Measurements from ENCODE around the gene HSF4. TPM values are rescaled to one million over a fixed set of nuclear protein-coding genes. Genes with fewer than 3 reads are reported as not detected.

The HSF4 gene
- total and polyA plus RNA-seq, 3 experiments from 2014 or later, result 11.6 to 13.3 TPM; not detected in 1

DNA sequence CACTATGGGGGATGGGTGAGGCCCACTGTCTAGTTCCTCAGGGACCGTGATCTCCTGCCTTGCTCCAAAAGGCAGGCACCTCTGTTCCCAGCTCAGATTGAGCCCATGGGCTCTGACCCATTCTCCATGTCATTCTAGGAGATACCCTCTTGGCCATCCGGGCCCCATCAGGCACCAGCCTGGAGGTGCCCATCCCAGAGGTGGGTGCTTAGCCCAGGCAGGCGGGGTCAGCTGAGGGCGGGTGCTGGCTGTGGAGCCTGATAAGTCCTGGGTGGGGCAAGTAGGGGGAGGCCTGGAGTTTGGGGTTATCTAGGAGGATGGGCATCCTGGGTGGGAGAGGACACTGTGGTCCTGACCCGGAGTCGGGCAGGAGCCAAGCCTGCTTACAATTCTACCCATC lies 29.7 kb downstream of the HSF4 start:
- H3K4me3 Mint-ChIP-seq, result peak overlapping the region; percentile 44 to 95 (median 90)
- Histone ChIP-seq H3K27me3 (ENCODE audit: insufficient read depth, low read length, poor library complexity, severe bottlenecking) (no peaks in the 10 kb centered on the region), H3K4me1 (ENCODE audit: insufficient read depth, low read length) (peaks cover 24% of the 10 kb centered on the region), H3K4me3 (ENCODE audit: low read length) (no peak overlapping the region), H3K36me3 (ENCODE audit: insufficient read depth, low read length) (peaks cover 42% of the 10 kb centered on the region), H3K9me3 (ENCODE audit: low read length) (no peaks in the 10 kb centered on the region), H3K27ac (ENCODE audit: low read depth, low read length) (no peak overlapping the region)
- no peak for DNase-seq
- ChIA-PET CTCF (interaction anchor here (1.3 to 1.9 kb wide), 3 partner anchors 9 to 53 kb away, joined by 3 to 8 read pairs (median 6); partner anchors contain the start of gene FHOD1), POLR2A (no interaction called here)
- no peaks in the 10 kb centered on the region for H3K27me3 Mint-ChIP-seq
- H3K9me3 Mint-ChIP-seq, result no peaks in the 10 kb centered on the region
- peaks cover 8 to 60% (median 11%) of the 10 kb centered on the region in 3 donors for H3K36me3 Mint-ChIP-seq
- H3K27ac Mint-ChIP-seq, result peak overlapping the region in 6 of 8 donors; percentile 79 to 96 (median 92)
- H3K4me1 Mint-ChIP-seq, result peaks cover 34 to 62% (median 52%) of the 10 kb centered on the region in 3 donors

DNA sequence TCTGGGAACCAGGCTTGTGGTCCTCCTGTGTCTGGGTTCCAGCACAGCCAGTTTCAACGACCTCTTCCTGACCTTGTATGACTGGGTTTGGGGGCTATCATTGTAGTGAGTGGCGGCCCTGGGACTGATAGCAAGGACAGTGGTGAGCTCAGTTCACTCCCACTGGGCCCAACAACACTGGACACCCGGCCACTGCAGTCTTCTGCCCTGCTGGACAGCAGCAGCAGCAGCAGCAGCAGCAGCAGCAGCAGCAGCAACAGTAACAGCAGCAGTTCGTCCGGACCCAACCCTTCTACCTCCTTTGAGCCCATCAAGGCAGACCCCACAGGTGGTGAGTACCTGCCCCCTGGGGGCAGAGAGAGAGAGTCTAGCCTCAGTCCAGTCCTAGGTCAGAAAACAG lies 31.1 kb downstream of the HSF4 start:
- POLR2A ChIA-PET, result no interaction called here
- H3K27ac Mint-ChIP-seq, result peak overlapping the region in 4 of 8 donors; percentile 23 to 91 (median 72)
- peaks cover 8 to 71% (median 11%) of the 10 kb centered on the region in 3 donors for H3K36me3 Mint-ChIP-seq

DNA sequence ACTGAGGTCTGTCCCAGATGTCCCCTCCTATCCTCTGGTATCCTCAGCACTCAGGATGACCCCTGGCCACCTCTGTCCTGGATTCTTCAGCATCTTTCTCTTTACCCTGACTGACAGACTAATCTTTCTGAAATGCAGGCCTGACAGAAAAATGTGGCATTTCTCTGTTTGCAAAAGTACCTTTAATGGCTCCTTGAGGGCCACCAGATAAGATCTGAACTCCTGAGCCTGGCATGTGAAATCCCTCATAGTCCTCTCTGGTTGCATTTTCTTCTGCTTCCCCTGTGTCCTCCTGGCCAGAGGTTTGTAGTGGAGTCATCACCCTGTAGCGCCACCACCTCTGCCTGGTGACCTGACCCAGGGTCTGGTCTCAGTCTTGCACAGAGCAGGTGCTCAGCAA lies 32.3 kb downstream of the HSF4 start:
- H3K4me3 Mint-ChIP-seq, result peak overlapping the region in 1 of 7 donors; percentile 49
- no peaks in the 10 kb centered on the region for H3K27me3 ChIP-seq (ENCODE audit: insufficient read depth, low read length, poor library complexity, severe bottlenecking)
- H3K9me3 ChIP-seq (ENCODE audit: low read length), result no peaks in the 10 kb centered on the region
- no peak overlapping the region for H3K27ac ChIP-seq (ENCODE audit: low read depth, low read length)
- ChIA-PET POLR2A (no interaction called here), CTCF (interaction anchor here (1.5 kb wide), 2 partner anchors 8 to 12 kb away, joined by 3 to 5 read pairs; no protein-coding TSS in a partner anchor)
- peaks cover 8 to 80% (median 11%) of the 10 kb centered on the region in 3 donors for H3K36me3 Mint-ChIP-seq
- peaks cover 27 to 55% (median 45%) of the 10 kb centered on the region in 3 donors for H3K4me1 Mint-ChIP-seq
- peak overlapping the region in 2 of 8 donors; percentile 29 to 70 for H3K27ac Mint-ChIP-seq
- DNase-seq, result no peak
- H3K4me1 ChIP-seq (ENCODE audit: insufficient read depth, low read length), result peaks cover 16% of the 10 kb centered on the region
- H3K36me3 ChIP-seq (ENCODE audit: insufficient read depth, low read length), result peaks cover 42% of the 10 kb centered on the region
- H3K27me3 Mint-ChIP-seq, result no peaks in the 10 kb centered on the region
- no peaks in the 10 kb centered on the region for H3K9me3 Mint-ChIP-seq
- no peak overlapping the region for H3K4me3 ChIP-seq (ENCODE audit: low read length)

More for the DNA sequence above, 31.1 kb downstream of the HSF4 start:
- H3K4me3 ChIP-seq (ENCODE audit: low read length), result no peak overlapping the region
- no peaks in the 10 kb centered on the region for H3K27me3 Mint-ChIP-seq
- DNase-seq, result no peak
- H3K4me3 Mint-ChIP-seq, result no peak overlapping the region
- no peak overlapping the region for H3K27ac ChIP-seq (ENCODE audit: low read depth, low read length)
- CTCF ChIA-PET, result no interaction called here
- H3K4me1 Mint-ChIP-seq, result peaks cover 34 to 62% (median 52%) of the 10 kb centered on the region in 3 donors
- no peaks in the 10 kb centered on the region for H3K27me3 ChIP-seq (ENCODE audit: insufficient read depth, low read length, poor library complexity, severe bottlenecking)
- no peaks in the 10 kb centered on the region for H3K9me3 ChIP-seq (ENCODE audit: low read length)
- H3K36me3 ChIP-seq (ENCODE audit: insufficient read depth, low read length), result peaks cover 42% of the 10 kb centered on the region
- H3K4me1 ChIP-seq (ENCODE audit: insufficient read depth, low read length), result peaks cover 24% of the 10 kb centered on the region
- H3K9me3 Mint-ChIP-seq, result no peaks in the 10 kb centered on the region

DNA sequence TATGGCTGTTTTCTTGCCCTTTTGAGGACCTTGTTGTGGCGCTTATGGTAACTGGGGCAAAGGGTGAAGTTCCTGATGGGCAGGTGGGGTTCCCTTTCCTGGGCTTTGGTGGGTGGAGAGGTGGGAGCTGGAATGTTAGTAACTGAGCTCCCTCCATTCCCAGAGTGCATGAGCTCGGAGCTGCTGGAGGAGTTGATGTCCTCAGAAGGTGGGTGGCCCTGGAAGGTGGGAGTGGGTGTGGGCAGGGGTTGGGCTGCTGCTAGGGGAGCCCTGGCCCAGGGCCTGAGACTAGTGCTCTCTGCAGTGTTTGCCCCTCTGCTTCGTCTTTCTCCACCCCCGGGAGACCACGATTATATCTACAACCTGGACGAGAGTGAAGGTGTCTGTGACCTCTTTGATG lies 33.2 kb downstream of the HSF4 start:
- Histone ChIP-seq H3K36me3 (ENCODE audit: insufficient read depth, low read length) (peaks cover 42% of the 10 kb centered on the region), H3K9me3 (ENCODE audit: low read length) (no peaks in the 10 kb centered on the region), H3K4me1 (ENCODE audit: insufficient read depth, low read length) (peaks cover 13% of the 10 kb centered on the region), H3K27ac (ENCODE audit: low read depth, low read length) (no peak overlapping the region), H3K4me3 (ENCODE audit: low read length) (no peak overlapping the region), H3K27me3 (ENCODE audit: insufficient read depth, low read length, poor library complexity, severe bottlenecking) (no peaks in the 10 kb centered on the region)
- no peak for DNase-seq
- Mint-ChIP-seq H3K27ac (no peak overlapping the region), H3K9me3 (no peaks in the 10 kb centered on the region), H3K27me3 (no peaks in the 10 kb centered on the region), H3K4me1 (peaks cover 23 to 49% (median 40%) of the 10 kb centered on the region in 3 donors), H3K4me3 (no peak overlapping the region), H3K36me3 (peaks cover 8 to 82% (median 11%) of the 10 kb centered on the region in 3 donors)
- ChIA-PET CTCF (interaction anchor here (0.9 to 1.5 kb wide), 6 partner anchors 9 to 244 kb away, joined by 3 to 5 read pairs (median 3); partner anchors contain the start of gene FHOD1), POLR2A (no interaction called here)

DNA sequence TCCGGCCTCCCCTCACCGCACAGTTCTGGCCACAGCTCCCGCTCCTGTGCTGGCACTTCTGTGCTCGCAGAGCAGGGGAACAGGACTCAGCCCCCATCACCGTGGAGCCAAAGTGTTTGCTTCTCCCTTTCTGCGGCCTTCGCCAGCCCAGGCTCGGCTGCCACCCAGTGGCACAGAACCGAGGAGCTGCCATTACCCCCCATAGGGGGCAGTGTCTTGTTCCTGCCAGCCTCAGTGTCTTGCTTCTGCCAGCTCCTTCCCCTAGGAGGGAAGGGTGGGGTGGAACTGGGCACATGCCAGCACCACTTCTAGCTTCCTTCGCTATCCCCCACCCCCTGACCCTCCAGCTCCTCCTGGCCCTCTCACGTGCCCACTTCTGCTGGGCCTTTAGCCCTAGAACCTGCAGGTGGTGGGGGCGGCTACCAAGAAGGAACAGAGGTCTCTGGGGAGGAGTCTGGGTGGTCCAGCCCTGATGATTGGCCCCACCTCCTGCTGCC lies 33.7 kb downstream of the HSF4 start:
- Histone ChIP-seq H3K4me3 (ENCODE audit: low read length) (no peak overlapping the region), H3K36me3 (ENCODE audit: insufficient read depth, low read length) (peaks cover 42% of the 10 kb centered on the region), H3K4me1 (ENCODE audit: insufficient read depth, low read length) (peaks cover 7% of the 10 kb centered on the region), H3K27ac (ENCODE audit: low read depth, low read length) (no peak overlapping the region), H3K27me3 (ENCODE audit: insufficient read depth, low read length, poor library complexity, severe bottlenecking) (no peaks in the 10 kb centered on the region), H3K9me3 (ENCODE audit: low read length) (no peaks in the 10 kb centered on the region)
- Mint-ChIP-seq H3K27me3 (no peaks in the 10 kb centered on the region), H3K36me3 (peaks cover 8 to 84% (median 11%) of the 10 kb centered on the region in 3 donors), H3K27ac (peak overlapping the region in 3 of 8 donors; percentile 45 to 79 (median 67)), H3K9me3 (no peaks in the 10 kb centered on the region), H3K4me1 (peaks cover 19 to 43% (median 34%) of the 10 kb centered on the region in 3 donors), H3K4me3 (peak overlapping the region in 1 of 7 donors; percentile 7)
- ChIA-PET CTCF (interaction anchor here (0.9 to 1.5 kb wide), 5 partner anchors 9 to 245 kb away, joined by 3 to 4 read pairs (median 3); partner anchors contain the start of gene FHOD1), POLR2A (no interaction called here)
- no peak for DNase-seq

DNA sequence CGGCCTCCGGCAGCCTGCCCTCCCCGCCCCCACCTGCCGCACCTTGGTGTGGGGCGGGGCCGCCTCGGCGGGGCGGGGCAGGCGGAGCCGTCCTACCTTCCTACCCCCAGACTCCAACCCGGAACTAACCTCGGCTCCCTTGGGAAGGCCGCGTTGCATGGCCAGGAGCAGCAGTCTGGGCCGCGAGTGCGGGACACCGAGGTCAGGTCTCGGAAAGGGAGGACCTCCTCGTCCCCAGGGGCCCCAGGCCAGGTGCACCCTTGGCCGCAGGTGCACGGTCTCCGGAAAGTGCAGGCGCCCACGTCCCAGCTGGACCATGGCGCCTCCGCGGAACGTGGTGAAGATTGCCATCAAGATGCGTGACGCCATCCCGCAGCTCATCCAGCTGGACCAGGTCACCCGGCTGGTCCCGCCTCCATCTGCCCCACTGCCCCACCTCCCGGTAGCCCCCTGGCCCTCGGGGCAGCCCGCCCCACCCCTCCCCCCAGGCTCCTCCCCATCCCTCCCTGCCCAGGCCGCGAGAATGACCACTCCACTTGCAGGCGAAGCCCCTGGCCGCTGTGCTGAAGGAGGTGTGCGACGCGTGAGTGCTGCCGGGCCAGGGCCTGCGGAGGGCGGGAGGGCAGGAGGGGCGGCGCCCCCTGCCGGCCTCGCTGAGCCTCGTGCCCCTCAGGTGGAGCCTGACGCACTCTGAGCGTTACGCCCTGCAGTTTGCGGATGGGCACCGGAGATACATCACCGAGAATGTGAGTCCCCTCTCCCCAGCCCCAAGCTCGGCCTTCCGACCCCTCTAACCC lies 34.7 kb downstream of the HSF4 start, which contains the start of gene ELMO3:
ELMO3 (plus strand) TSS at position 121 of the 797 bp plus-strand sequence; CDS start at position 317, 196 bp downstream.
- no peak for DNase-seq
- peaks cover 8 to 83% (median 11%) of the 10 kb centered on the region in 3 donors for H3K36me3 Mint-ChIP-seq
- Histone ChIP-seq H3K4me3 (ENCODE audit: low read length) (no peak within 1 kb of the TSS), H3K9me3 (ENCODE audit: low read length) (no peaks in the 10 kb centered on the region), H3K27ac (ENCODE audit: low read depth, low read length) (no peak within 1 kb of the TSS), H3K27me3 (ENCODE audit: insufficient read depth, low read length, poor library complexity, severe bottlenecking) (no peaks in the 10 kb centered on the region), H3K36me3 (ENCODE audit: insufficient read depth, low read length) (peaks cover 42% of the 10 kb centered on the region), H3K4me1 (ENCODE audit: insufficient read depth, low read length) (no peaks in the 10 kb centered on the region)
- H3K4me1 Mint-ChIP-seq, result peaks cover 10 to 34% (median 25%) of the 10 kb centered on the region in 3 donors
- H3K27ac Mint-ChIP-seq, result peak within 1 kb of the TSS in 4 of 8 donors; percentile 20 to 79 (median 56)
- peak within 1 kb of the TSS in 1 of 7 donors; percentile 7 for H3K4me3 Mint-ChIP-seq
- CTCF ChIA-PET, result no interaction called here
- POLR2A ChIA-PET, result no interaction called here
- no peaks in the 10 kb centered on the region for H3K9me3 Mint-ChIP-seq
- H3K27me3 Mint-ChIP-seq, result no peaks in the 10 kb centered on the region

DNA sequence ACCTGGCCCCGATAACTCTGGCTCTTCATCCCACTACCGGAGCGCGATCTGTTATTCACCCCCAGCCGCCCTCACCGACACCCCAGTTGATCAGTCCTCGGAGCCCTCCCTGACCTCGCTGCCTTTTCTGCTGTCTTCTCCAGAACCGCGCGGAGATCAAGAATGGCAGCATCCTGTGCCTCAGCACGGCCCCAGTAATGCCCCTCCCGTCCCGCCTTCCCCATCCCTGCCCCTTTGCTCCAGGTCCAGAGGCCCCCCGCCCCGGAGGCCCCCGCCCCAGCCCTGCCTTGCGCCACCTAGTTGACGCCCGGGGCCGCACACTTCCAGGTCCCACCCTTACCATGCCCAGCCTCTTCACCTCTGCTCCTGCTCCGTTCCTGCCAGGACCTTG lies 35.3 kb downstream of the HSF4 start:
- POLR2A ChIA-PET, result no interaction called here
- peaks cover 9 to 28% (median 22%) of the 10 kb centered on the region in 3 donors for H3K4me1 Mint-ChIP-seq
- H3K36me3 Mint-ChIP-seq, result peaks cover 8 to 78% (median 11%) of the 10 kb centered on the region in 3 donors
- Histone ChIP-seq H3K4me1 (ENCODE audit: insufficient read depth, low read length) (no peaks in the 10 kb centered on the region), H3K9me3 (ENCODE audit: low read length) (no peaks in the 10 kb centered on the region), H3K36me3 (ENCODE audit: insufficient read depth, low read length) (peaks cover 36% of the 10 kb centered on the region), H3K27me3 (ENCODE audit: insufficient read depth, low read length, poor library complexity, severe bottlenecking) (no peaks in the 10 kb centered on the region), H3K4me3 (ENCODE audit: low read length) (no peak overlapping the region), H3K27ac (ENCODE audit: low read depth, low read length) (no peak overlapping the region)
- peak overlapping the region in 1 of 8 donors; percentile 20 for H3K27ac Mint-ChIP-seq
- CTCF ChIA-PET, result no interaction called here
- no peak overlapping the region for H3K4me3 Mint-ChIP-seq
- no peaks in the 10 kb centered on the region for H3K9me3 Mint-ChIP-seq
- no peaks in the 10 kb centered on the region for H3K27me3 Mint-ChIP-seq
- no peak for DNase-seq

DNA sequence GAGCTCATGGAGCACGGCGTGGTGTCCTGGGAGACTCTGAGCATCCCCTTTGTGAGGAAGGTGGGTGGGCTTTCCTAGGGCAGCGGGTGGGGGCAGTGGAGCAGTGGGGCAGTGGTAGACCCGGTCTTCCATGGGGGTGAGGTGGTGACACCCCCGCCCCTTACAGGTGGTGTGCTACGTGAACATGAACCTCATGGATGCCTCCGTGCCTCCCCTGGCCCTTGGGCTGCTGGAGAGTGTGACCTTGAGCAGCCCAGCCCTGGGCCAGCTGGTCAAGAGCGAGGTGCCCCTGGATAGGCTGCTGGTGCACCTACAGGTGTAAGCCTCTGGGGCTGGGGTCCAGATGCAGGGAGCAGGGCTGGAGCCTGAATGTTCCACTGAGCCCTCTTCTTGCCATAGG lies 35.9 kb downstream of the HSF4 start:
- H3K36me3 Mint-ChIP-seq, result peaks cover 8 to 72% (median 11%) of the 10 kb centered on the region in 3 donors
- H3K27me3 Mint-ChIP-seq, result no peaks in the 10 kb centered on the region
- Histone ChIP-seq H3K9me3 (ENCODE audit: low read length) (no peaks in the 10 kb centered on the region), H3K4me1 (ENCODE audit: insufficient read depth, low read length) (no peaks in the 10 kb centered on the region), H3K36me3 (ENCODE audit: insufficient read depth, low read length) (peaks cover 29% of the 10 kb centered on the region), H3K4me3 (ENCODE audit: low read length) (no peak overlapping the region), H3K27ac (ENCODE audit: low read depth, low read length) (no peak overlapping the region), H3K27me3 (ENCODE audit: insufficient read depth, low read length, poor library complexity, severe bottlenecking) (no peaks in the 10 kb centered on the region)
- H3K9me3 Mint-ChIP-seq, result no peaks in the 10 kb centered on the region
- CTCF ChIA-PET, result no interaction called here
- H3K27ac Mint-ChIP-seq, result peak overlapping the region in 1 of 8 donors; percentile 60
- POLR2A ChIA-PET, result interaction anchor here (0.6 kb wide), 1 partner anchor 170 kb away, joined by 4 read pairs; no protein-coding TSS in a partner anchor
- no peak for DNase-seq
- H3K4me1 Mint-ChIP-seq, result peaks cover 9 to 21% (median 15%) of the 10 kb centered on the region in 3 donors
- no peak overlapping the region for H3K4me3 Mint-ChIP-seq
